AG09319 (cell line): Measurements from ENCODE around the gene TUBGCP3.
A peak's percentile ranks its signal among the peaks of the same experiment; 100 is the strongest.

ENCODE experiments used
- DNase-seq: peaks from one replicate; pipeline ENCODE4 v3.0.0-alpha.2; 2010; ENCODE audit warnings: low read depth; ENCODE audit errors: extremely low read depth
- CTCF ChIP-seq: IDR thresholded peaks from 2 replicates; pipeline ENCODE4 v1.5.1; 2011; ENCODE audit warnings: low read depth, mild to moderate bottlenecking, inconsistent platforms, low read length, moderate library complexity

The TUBGCP3 gene

GRCh38 chr13:112622375-112622774 is 34.4 kb upstream of the TUBGCP3 start:
- no peak for TF ChIP-seq CTCF
- no peak for DNase-seq

GRCh38 chr13:112619730-112620631 is 32.0 kb upstream of the TUBGCP3 start:
- TF ChIP-seq CTCF = no peak
- DNase-seq = no peak

GRCh38 chr13:112618501-112618900 is 30.5 kb upstream of the TUBGCP3 start:
- TF ChIP-seq CTCF = no peak
- DNase-seq = no peak

GRCh38 chr13:112617754-112618375 is 29.9 kb upstream of the TUBGCP3 start:
- no peak for TF ChIP-seq CTCF
- DNase-seq = no peak

- peak; percentile 63 for TF ChIP-seq CTCF
- DNase-seq = peak; percentile 15
Measured at GRCh38 chr13:112616586-112617362, 28.8 kb upstream of the TUBGCP3 start.

GRCh38 chr13:112615391-112615790 is 27.4 kb upstream of the TUBGCP3 start:
- no peak for DNase-seq
- no peak for TF ChIP-seq CTCF
